Transverse colon (tissue), 4 donors: ENCODE results near the gene PAGE4. TPM values are rescaled to one million over a fixed set of nuclear protein-coding genes. Genes with fewer than 3 reads are reported as not detected.

Source experiments
- DNase-seq: peaks from one replicate; pipeline ENCODE4 v3.0.0-alpha.2; 2019
- H3K27ac ChIP-seq, 4 donors: fragments of 200-600 bp; sonication (generic); 2 replicates each; pipeline ENCODE4 v1.5.1; 2016 to 2018; ENCODE audit warnings: inconsistent platforms in 4 of 4
- H3K27me3 ChIP-seq: fragments of 200-600 bp; sonication (generic); 2 replicates; pipeline ENCODE4 v1.5.1; 2017; ENCODE audit warnings: inconsistent platforms
- H3K36me3 ChIP-seq, 4 donors: fragments of 200-600 bp; sonication (generic); 2 replicates each; pipeline ENCODE4 v1.5.1; 2017 to 2019; ENCODE audit warnings: inconsistent platforms in 4 of 4
- H3K4me1 ChIP-seq, 4 donors: fragments of 200-600 bp; sonication (generic); 2 replicates each; pipeline ENCODE4 v1.5.1; 2017 to 2020; ENCODE audit warnings: inconsistent platforms in 4 of 4
- H3K4me3 ChIP-seq, 4 donors: fragments of 200-600 bp; sonication (generic); 1 replicate in 1 of 4; 2 replicates in 3 of 4; pipeline versions ENCODE4 v1.5.1 to v1.6.1; 2017 to 2019; ENCODE audit warnings: inconsistent platforms in 4 of 4
- H3K9me3 ChIP-seq, 2 donors: fragments of 200-600 bp; sonication (generic); 2 replicates each; pipeline ENCODE4 v1.5.1; 2017 to 2019; ENCODE audit warnings: inconsistent platforms in 2 of 2
- EP300 ChIP-seq: sonication (generic); formaldehyde crosslinking; IDR thresholded peaks from one replicate; pipeline ENCODE4 v1.6.1; 2017; ENCODE audit warnings: antibody characterized with exemption, low read depth
- POLR2A ChIP-seq: fragments of 450-650 bp; IDR thresholded peaks from one replicate; pipeline ENCODE4 v1.6.1; 2016; ENCODE audit warnings: antibody characterized with exemption, mild to moderate bottlenecking, moderate library complexity
- POLR2AphosphoS5 ChIP-seq, 3 donors: sonication (generic); formaldehyde crosslinking; IDR thresholded peaks; one replicate each; pipeline ENCODE4 v1.6.1; 2016; ENCODE audit warnings: antibody characterized with exemption in 3 of 3
- WGBS, 2 donors: methylation state at CpG; one replicate each; pipeline ENCODE4 v1.1.5; 2018; ENCODE audit warnings: low coverage in 1 of 2; 5-methylcytosine and 5-hydroxymethylcytosine counted together
- in situ Hi-C, 4 donors: fragments of 200-750 bp; cut with MboI; loops; one replicate each; pipeline versions ENCODE4 v1.15.0 to v1.15.1; 2017; ENCODE audit warnings: low sequenced_read_pairs in 3 of 4, low pct_ligation_motif_present in 1 of 4, low pct_unique_long_range_greater_than_20kb in 1 of 4
- intact Hi-C: fragments of 100-400 bp; cut with DNase I; formaldehyde crosslinking; loops from one replicate; pipeline ENCODE4 v1.15.1; 2023; ENCODE audit warnings: low total_unique reads
- total RNA-seq, 4 donors: library from RNA; depleted of rRNA; stranded (reverse); fragments of >200 nt; gene quantifications; one replicate each; pipeline ENCODE4 v1.1.0, GENCODE V29; 2016
- TF ChIP-seq, protein P1 (sequence below), 5 experiments: fragments of 200-600 bp in 3 of 5; fragments of 450-650 bp in 2 of 5; sonication (generic) in 3 of 5; IDR thresholded peaks; 1 replicate in 2 of 5; 2 replicates in 3 of 5; pipeline ENCODE4 v1.5.1; 2016 to 2017; ENCODE audit warnings: antibody characterized with exemption in 5 of 5, inconsistent platforms in 3 of 5, mild to moderate bottlenecking in 2 of 5, moderate library complexity in 1 of 5

The PAGE4 gene
- total RNA-seq, 4 donors from 2014 or later: not detected

DNA sequence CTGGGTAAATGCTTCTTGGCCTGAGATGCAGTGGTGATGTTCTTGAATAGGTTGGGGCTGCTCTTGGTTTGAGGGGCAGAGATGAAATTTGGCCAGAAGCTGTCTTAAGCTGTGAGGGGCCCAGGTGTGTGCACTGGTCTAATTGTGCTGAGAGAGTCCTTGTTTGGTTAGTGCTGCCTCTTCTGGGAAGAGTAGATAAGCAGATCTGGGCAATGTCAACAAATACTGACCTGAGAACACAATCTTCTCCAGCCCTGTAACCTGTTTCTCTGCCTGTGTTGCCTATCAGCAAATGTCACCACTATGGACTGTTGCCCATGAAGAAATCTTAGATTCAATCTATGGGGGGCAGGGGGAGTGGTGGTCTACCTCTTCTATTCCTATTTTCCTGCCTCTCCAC, 33.0 kb downstream of the PAGE4 start:
- Histone ChIP-seq H3K9me3 (no peaks in the 10 kb centered on the region), H3K4me1 (no peaks in the 10 kb centered on the region), H3K27me3 (no peaks in the 10 kb centered on the region), H3K36me3 (no peaks in the 10 kb centered on the region), H3K27ac (no peak overlapping the region), H3K4me3 (no peak overlapping the region)
- TF ChIP-seq, protein P1, sequence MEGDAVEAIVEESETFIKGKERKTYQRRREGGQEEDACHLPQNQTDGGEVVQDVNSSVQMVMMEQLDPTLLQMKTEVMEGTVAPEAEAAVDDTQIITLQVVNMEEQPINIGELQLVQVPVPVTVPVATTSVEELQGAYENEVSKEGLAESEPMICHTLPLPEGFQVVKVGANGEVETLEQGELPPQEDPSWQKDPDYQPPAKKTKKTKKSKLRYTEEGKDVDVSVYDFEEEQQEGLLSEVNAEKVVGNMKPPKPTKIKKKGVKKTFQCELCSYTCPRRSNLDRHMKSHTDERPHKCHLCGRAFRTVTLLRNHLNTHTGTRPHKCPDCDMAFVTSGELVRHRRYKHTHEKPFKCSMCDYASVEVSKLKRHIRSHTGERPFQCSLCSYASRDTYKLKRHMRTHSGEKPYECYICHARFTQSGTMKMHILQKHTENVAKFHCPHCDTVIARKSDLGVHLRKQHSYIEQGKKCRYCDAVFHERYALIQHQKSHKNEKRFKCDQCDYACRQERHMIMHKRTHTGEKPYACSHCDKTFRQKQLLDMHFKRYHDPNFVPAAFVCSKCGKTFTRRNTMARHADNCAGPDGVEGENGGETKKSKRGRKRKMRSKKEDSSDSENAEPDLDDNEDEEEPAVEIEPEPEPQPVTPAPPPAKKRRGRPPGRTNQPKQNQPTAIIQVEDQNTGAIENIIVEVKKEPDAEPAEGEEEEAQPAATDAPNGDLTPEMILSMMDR (IDR thresholded peaks at IDR 0.05): no peak
- no peak for TF ChIP-seq EP300
- TF ChIP-seq POLR2AphosphoS5 (IDR thresholded peaks at IDR 0.05): no peak
- no peak for TF ChIP-seq POLR2A
- intact Hi-C loops: no loop called here
- in situ Hi-C loops: no loop called here
- no peak for DNase-seq

DNA sequence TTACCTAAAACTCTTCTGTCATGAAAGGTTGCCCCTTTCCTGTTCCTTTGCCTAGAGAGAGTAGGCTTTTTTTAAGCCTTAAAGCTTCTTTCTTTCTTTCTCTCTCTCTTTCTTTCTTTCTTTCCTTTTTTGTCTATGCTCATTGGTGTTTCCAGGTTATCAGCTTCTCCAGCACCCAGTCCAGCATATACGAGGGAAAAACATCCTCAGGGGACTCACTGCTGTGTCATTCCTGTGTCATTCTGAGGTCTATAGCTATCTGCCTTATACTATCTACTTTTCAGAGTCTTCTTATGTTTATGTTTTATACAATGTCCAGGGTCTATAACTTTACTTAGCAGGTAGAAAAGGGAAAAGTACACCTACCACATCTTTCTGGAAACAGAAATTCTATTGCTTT, 39.6 kb downstream of the PAGE4 start:
- no peaks in the 10 kb centered on the region for H3K9me3 ChIP-seq
- H3K4me1 ChIP-seq: no peaks in the 10 kb centered on the region
- TF ChIP-seq, protein P1 (IDR thresholded peaks at IDR 0.05): no peak
- TF ChIP-seq POLR2A: no peak
- TF ChIP-seq EP300: no peak
- TF ChIP-seq POLR2AphosphoS5 (IDR thresholded peaks at IDR 0.05): no peak
- H3K27me3 ChIP-seq: no peaks in the 10 kb centered on the region
- H3K27ac ChIP-seq: no peak overlapping the region
- H3K4me3 ChIP-seq: no peak overlapping the region
- no peaks in the 10 kb centered on the region for H3K36me3 ChIP-seq
- in situ Hi-C loops (no loop called here), intact Hi-C loops (no loop called here)
- WGBS, 2 donors: 23% methylated on average over 1 of the region's 1 CpG; no CpG with 5 or more reads in 1 of the 2 donors
- DNase-seq: no peak

DNA sequence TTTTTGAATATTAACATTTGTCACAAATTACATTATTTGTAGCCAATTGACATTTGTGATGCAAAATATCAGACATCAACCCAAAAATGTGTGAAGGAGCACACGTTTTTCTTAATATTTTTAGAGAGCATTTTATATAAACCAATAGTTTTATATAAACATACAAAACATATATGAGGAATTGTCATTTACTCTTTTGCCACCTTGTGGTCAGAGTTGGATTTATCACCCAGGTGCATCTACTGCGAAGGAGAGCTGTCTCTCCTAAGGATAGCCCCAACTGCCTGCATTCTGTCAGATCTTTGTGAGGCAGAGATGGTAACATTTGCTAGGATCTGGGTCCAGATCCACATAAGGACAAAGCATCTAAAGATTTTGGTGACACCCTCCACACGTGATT, 47.6 kb downstream of the PAGE4 start:
- in situ Hi-C loops (no loop called here), intact Hi-C loops (no loop called here)
- TF ChIP-seq, protein P1 (IDR thresholded peaks at IDR 0.05): peak; percentile 37 to 61 (median 40)
- no peak for TF ChIP-seq POLR2A
- no peaks in the 10 kb centered on the region for H3K9me3 ChIP-seq
- H3K4me3 ChIP-seq: no peak overlapping the region
- no peak for DNase-seq
- peak overlapping the region in 2 of 4 donors; percentile 82 to 90 for H3K27ac ChIP-seq
- 0 to 9% methylated on average over 2 to 3 of the region's 3 CpGs for WGBS, 2 donors
- H3K36me3 ChIP-seq: no peaks in the 10 kb centered on the region
- H3K4me1 ChIP-seq: peaks cover 0 to 26% (median 5%) of the 10 kb centered on the region in 4 donors
- no peaks in the 10 kb centered on the region for H3K27me3 ChIP-seq

DNA sequence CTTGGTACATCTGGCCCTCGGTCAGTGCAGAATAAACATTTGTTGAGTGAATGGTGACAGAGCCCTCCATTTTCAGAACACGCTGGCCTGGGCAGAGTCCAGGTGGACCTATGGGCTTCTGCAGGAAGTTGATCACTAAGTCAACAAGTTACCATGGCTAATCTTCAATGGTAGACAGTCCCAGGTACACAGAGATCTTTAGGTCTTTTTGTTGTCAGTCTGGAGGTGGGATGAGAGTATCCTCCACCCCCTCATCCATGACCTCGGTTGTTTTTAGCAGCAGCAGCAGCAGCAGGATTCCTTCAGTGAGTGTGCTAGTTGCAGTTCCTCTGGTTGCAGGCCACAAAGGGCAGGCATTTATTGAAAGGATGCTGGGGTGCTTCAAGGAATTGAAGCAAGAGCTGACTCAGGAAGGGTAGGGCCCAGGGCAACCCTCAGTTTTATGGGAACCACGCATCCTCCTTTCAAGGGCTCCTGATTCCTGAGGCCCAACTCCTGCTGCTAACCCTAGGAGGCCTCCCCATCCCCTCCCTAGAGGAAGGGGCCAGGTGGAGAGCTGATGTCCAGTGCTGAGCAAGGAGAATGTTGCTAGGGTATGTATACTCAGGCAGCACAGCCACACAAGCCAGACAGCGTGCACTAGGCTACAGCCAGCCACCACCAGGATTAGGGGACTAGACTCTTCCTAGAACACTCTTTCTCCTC, 48.4 kb downstream of the PAGE4 start:
- in situ Hi-C loops (no loop called here), intact Hi-C loops (no loop called here)
- WGBS, 2 donors: 66% methylated on average over 5 of the region's 5 CpGs; no CpG with 5 or more reads in 1 of the 2 donors
- Histone ChIP-seq H3K27me3 (no peaks in the 10 kb centered on the region), H3K4me3 (no peak overlapping the region), H3K36me3 (no peaks in the 10 kb centered on the region), H3K9me3 (no peaks in the 10 kb centered on the region), H3K27ac (peak overlapping the region; percentile 78 to 90 (median 84)), H3K4me1 (peaks cover 0 to 26% (median 5%) of the 10 kb centered on the region in 4 donors)
- no peak for DNase-seq
- TF ChIP-seq POLR2AphosphoS5 (IDR thresholded peaks at IDR 0.05): no peak
- TF ChIP-seq POLR2A: no peak
- TF ChIP-seq EP300: no peak
- TF ChIP-seq, protein P1 (IDR thresholded peaks at IDR 0.05): no peak
